Gastroesophageal sphincter (tissue), 4 donors: ENCODE data around the gene STX2. TPM values are rescaled to one million over a fixed set of nuclear protein-coding genes. Genes with fewer than 3 reads are reported as not detected.

ENCODE experiments used
- ATAC-seq: fragments of 150-250 bp; one replicate; pipeline ENCODE4 v1.9.1; 2016; ENCODE audit warnings: mild to moderate bottlenecking, moderate library complexity
- H3K27ac ChIP-seq, 4 donors: fragments of 200-600 bp; sonication (generic) in 3 of 4; 1 replicate in 3 of 4; 2 replicates in 1 of 4; pipeline ENCODE4 v1.5.1; 2016 to 2019
- H3K27me3 ChIP-seq: fragments of 200-600 bp; sonication (generic); one replicate; pipeline ENCODE4 v1.5.1; 2019
- H3K36me3 ChIP-seq, 2 donors: fragments of 200-600 bp; sonication (generic); one replicate each; pipeline ENCODE4 v1.5.1; 2019; ENCODE audit warnings: control low read depth in 1 of 2
- H3K4me1 ChIP-seq, 3 donors: fragments of 200-600 bp; sonication (generic); 1 replicate in 2 of 3; 2 replicates in 1 of 3; pipeline ENCODE4 v1.5.1; 2016 to 2019; ENCODE audit warnings: control low read depth in 2 of 3
- H3K4me3 ChIP-seq, 2 donors: fragments of 200-600 bp; sonication (generic); one replicate each; pipeline ENCODE4 v1.5.1; 2019; ENCODE audit warnings: mild to moderate bottlenecking in 1 of 2, moderate library complexity in 1 of 2
- H3K9me3 ChIP-seq, 3 donors: fragments of 200-600 bp; sonication (generic); one replicate each; pipeline ENCODE4 v1.5.1; 2017 to 2019; ENCODE audit warnings: control low read depth in 2 of 3
- CTCF ChIP-seq, 4 experiments: fragments of 200-600 bp in 2 of 4; fragments of 450-650 bp in 2 of 4; sonication (generic) in 1 of 4; IDR thresholded peaks; one replicate each; pipeline ENCODE4 v1.5.1; 2017 to 2019; ENCODE audit warnings: antibody characterized with exemption in 4 of 4, mild to moderate bottlenecking in 2 of 4, moderate library complexity in 2 of 4
- EP300 ChIP-seq: sonication (generic); formaldehyde crosslinking; IDR thresholded peaks from one replicate; pipeline ENCODE4 v1.6.1; 2017; ENCODE audit warnings: antibody characterized with exemption, mild to moderate bottlenecking
- POLR2A ChIP-seq, 2 donors: fragments of 450-650 bp; IDR thresholded peaks; one replicate each; pipeline ENCODE4 v1.6.1; 2017; ENCODE audit warnings: antibody characterized with exemption in 2 of 2, mild to moderate bottlenecking in 2 of 2, moderate library complexity in 1 of 2
- POLR2AphosphoS5 ChIP-seq: sonication (generic); formaldehyde crosslinking; IDR thresholded peaks from one replicate; pipeline ENCODE4 v1.6.1; 2017; ENCODE audit warnings: antibody characterized with exemption
- WGBS, 2 donors: methylation state at CpG; one replicate each; pipeline ENCODE4 v1.1.5; 2018; ENCODE audit warnings: low coverage in 1 of 2; 5-methylcytosine and 5-hydroxymethylcytosine counted together
- total RNA-seq, 4 donors: library from RNA; depleted of rRNA; stranded (reverse); fragments of >200 nt; gene quantifications; one replicate each; pipeline ENCODE4 v1.1.0, GENCODE V29; 2016

STX2 gene
- total RNA-seq, 4 donors from 2014 or later: 41.6 to 77.5 (median 54.3) TPM

DNA sequence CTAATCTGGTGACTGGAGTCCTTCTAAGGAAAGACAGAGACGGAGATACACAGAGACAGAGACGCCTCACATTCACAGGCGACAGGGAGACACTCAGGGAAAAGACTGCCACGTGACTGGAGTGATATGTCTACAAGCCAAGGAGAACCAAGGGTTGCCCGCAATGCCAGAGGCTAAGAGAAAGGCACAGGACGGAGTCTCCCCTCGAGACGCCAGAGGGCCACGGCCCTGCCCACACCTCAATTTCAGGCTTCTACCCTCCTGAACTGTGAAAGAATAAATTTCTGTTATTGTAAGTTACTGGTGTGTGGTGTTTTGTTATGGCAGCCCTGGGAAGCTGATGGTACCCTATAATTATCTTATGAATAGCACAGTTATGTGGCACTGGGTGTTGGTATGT, 21.3 kb upstream of the STX2 start:
- no peak overlapping the region for H3K27ac ChIP-seq
- H3K9me3 ChIP-seq: peaks cover 0 to 11% (median 0%) of the 10 kb centered on the region in 3 donors
- no peaks in the 10 kb centered on the region for H3K4me1 ChIP-seq
- no peak for TF ChIP-seq POLR2AphosphoS5
- TF ChIP-seq EP300: no peak
- TF ChIP-seq CTCF (IDR thresholded peaks at IDR 0.05): no peak
- TF ChIP-seq POLR2A (IDR thresholded peaks at IDR 0.05): no peak
- peaks cover 13% of the 10 kb centered on the region for H3K27me3 ChIP-seq
- no peaks in the 10 kb centered on the region for H3K36me3 ChIP-seq
- H3K4me3 ChIP-seq: no peak overlapping the region
- ATAC-seq: no peak
- 83% methylated on average over 5 to 7 of the region's 9 CpGs for WGBS, 2 donors

- 91 to 100% methylated on average over 6 of the region's 6 CpGs for WGBS, 2 donors
- TF ChIP-seq POLR2A (IDR thresholded peaks at IDR 0.05) (no peak), CTCF (IDR thresholded peaks at IDR 0.05) (no peak), POLR2AphosphoS5 (no peak), EP300 (no peak)
- ATAC-seq: no peak
- H3K27me3 ChIP-seq: peaks cover 13% of the 10 kb centered on the region
- no peaks in the 10 kb centered on the region for H3K36me3 ChIP-seq
- H3K27ac ChIP-seq: no peak overlapping the region
- H3K9me3 ChIP-seq: peaks cover 0 to 11% (median 0%) of the 10 kb centered on the region in 3 donors
- no peaks in the 10 kb centered on the region for H3K4me1 ChIP-seq
- no peak overlapping the region for H3K4me3 ChIP-seq
Measured at GRCh38 chr12:130859161-130859560, 20.1 kb upstream of the STX2 start.

GRCh38 chr12:130858084-130858483, 19.0 kb upstream of the STX2 start:
- no peaks in the 10 kb centered on the region for H3K4me1 ChIP-seq
- H3K27me3 ChIP-seq: peaks cover 20% of the 10 kb centered on the region
- H3K36me3 ChIP-seq: no peaks in the 10 kb centered on the region
- H3K27ac ChIP-seq: no peak overlapping the region
- 82 to 88% methylated on average over 3 to 4 of the region's 4 CpGs for WGBS, 2 donors
- no peak for ATAC-seq
- no peak overlapping the region for H3K4me3 ChIP-seq
- H3K9me3 ChIP-seq: peaks cover 0 to 11% (median 0%) of the 10 kb centered on the region in 3 donors
- TF ChIP-seq POLR2A (IDR thresholded peaks at IDR 0.05) (no peak), POLR2AphosphoS5 (no peak), CTCF (IDR thresholded peaks at IDR 0.05) (no peak), EP300 (no peak)

DNA sequence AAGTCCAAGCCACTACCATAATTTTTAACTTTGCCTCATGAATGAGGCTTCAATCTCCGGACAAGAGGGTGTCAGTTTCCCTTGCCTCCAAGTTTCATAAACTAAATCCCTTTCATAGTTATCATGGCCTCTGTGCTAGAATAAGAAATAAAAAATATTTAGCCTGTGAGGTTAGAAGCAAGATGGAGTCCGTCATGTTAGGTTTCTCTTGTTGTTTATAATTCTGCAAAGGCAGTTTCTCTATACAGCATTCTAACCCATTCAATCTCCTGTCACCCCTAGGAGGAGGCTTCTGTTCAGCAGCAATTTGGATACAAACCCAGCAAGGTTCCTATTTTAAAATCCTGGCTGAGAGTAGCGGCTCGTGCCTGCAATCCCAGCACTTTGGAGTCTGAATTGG, 17.0 kb upstream of the STX2 start:
- Histone ChIP-seq H3K9me3 (peaks cover 0 to 11% (median 0%) of the 10 kb centered on the region in 3 donors), H3K4me3 (no peak overlapping the region), H3K4me1 (no peaks in the 10 kb centered on the region), H3K27me3 (peaks cover 20% of the 10 kb centered on the region), H3K27ac (no peak overlapping the region), H3K36me3 (no peaks in the 10 kb centered on the region)
- TF ChIP-seq POLR2A (IDR thresholded peaks at IDR 0.05) (no peak), CTCF (IDR thresholded peaks at IDR 0.05) (no peak), POLR2AphosphoS5 (no peak), EP300 (no peak)
- 68 to 71% methylated on average over 2 to 4 of the region's 4 CpGs for WGBS, 2 donors
- no peak for ATAC-seq

- H3K4me1 ChIP-seq: no peaks in the 10 kb centered on the region
- no peak for TF ChIP-seq CTCF (IDR thresholded peaks at IDR 0.05)
- no peak for TF ChIP-seq POLR2A (IDR thresholded peaks at IDR 0.05)
- no peak for TF ChIP-seq EP300
- no peak for TF ChIP-seq POLR2AphosphoS5
- no peak for ATAC-seq
- H3K27me3 ChIP-seq: peaks cover 7% of the 10 kb centered on the region
- 69 to 80% methylated on average over 10 to 12 of the region's 12 CpGs for WGBS, 2 donors
- no peaks in the 10 kb centered on the region for H3K9me3 ChIP-seq
- H3K27ac ChIP-seq: no peak overlapping the region
- no peak overlapping the region for H3K4me3 ChIP-seq
- H3K36me3 ChIP-seq: no peaks in the 10 kb centered on the region
Measured at GRCh38 chr12:130850418-130851021, 11.5 kb upstream of the STX2 start.
